Tibial artery (tissue), 4 donors: Measurements from ENCODE around the gene ERI3.

Experiments used
- DNase-seq, 2 donors: peaks; one replicate each; pipeline ENCODE4 v3.0.0-alpha.2; 2019
- H3K27ac ChIP-seq, 2 donors: fragments of 200-600 bp; sonication (generic) in 1 of 2; 1 replicate in 1 of 2; 2 replicates in 1 of 2; pipeline ENCODE4 v1.5.1; 2018 to 2019; ENCODE audit warnings: mild to moderate bottlenecking in 1 of 2
- H3K27me3 ChIP-seq, 2 donors: fragments of 200-600 bp; sonication (generic) in 1 of 2; one replicate each; pipeline versions ENCODE4 v1.5.1 to v1.6.0; 2016 to 2019
- H3K36me3 ChIP-seq, 3 donors: fragments of 200-600 bp; sonication (generic) in 2 of 3; one replicate each; pipeline ENCODE4 v1.5.1; 2016 to 2019; ENCODE audit warnings: mild to moderate bottlenecking in 2 of 3
- H3K4me1 ChIP-seq, 4 donors: fragments of 200-600 bp; sonication (generic) in 2 of 4; 1 replicate in 3 of 4; 2 replicates in 1 of 4; pipeline ENCODE4 v1.5.1; 2016 to 2019
- H3K4me3 ChIP-seq, 2 donors: fragments of 200-600 bp; sonication (generic) in 1 of 2; 1 replicate in 1 of 2; 2 replicates in 1 of 2; pipeline ENCODE4 v1.5.1; 2018 to 2019; ENCODE audit warnings: mild to moderate bottlenecking in 2 of 2
- H3K9me3 ChIP-seq, 3 donors: fragments of 200-600 bp; sonication (generic) in 1 of 3; one replicate each; pipeline ENCODE4 v1.5.1; 2016 to 2019
- CTCF ChIP-seq, 2 experiments: fragments of 200-600 bp in 1 of 2; fragments of 450-650 bp in 1 of 2; IDR thresholded peaks; one replicate each; pipeline ENCODE4 v1.5.1; 2017 to 2019; ENCODE audit warnings: antibody characterized with exemption in 2 of 2, mild to moderate bottlenecking in 1 of 2, moderate library complexity in 1 of 2
- intact Hi-C: fragments of 100-400 bp; cut with DNase I; formaldehyde crosslinking; loops from one replicate; pipeline ENCODE4 v1.15.0; 2023; ENCODE audit warnings: low total_unique reads

The ERI3 gene

DNA sequence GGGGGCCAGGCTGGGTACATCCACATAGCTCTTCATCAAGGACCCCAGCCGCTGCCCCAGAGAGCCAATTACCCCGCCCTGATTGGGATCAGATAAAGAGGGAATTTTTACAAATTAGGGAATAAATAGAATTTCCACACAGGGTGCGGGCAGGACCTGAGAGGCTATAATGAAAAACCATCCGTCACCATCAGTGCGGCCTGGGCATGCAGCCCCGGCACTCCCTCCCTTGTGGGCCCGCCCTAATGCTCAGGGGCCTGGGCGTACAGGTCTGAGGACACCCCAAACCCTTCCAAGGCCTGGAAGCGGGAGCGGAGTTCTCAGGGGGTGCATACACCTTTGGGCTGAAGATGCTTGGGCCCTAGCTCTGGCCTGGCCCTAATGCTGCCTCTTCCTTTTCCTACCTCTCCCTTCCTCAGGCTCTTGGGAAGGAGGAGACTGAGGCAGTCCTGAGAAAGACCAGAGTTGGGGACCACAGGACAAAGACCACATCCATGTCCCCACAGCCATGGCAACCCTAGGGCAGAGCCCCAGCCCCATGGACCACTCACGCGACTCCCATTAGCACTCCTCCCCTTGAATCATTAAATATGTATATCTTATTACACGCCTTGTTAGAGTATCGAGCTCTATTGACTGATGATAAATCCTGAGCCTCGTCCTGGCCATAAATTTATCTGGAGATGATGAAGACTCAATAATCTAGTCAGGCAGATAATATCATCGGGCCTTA is 125.5 kb downstream of the ERI3 start:
- no peaks in the 10 kb centered on the region for H3K27me3 ChIP-seq
- intact Hi-C loops = loop anchor here (10.0 kb wide), 1 partner anchor 265 kb away; no protein-coding TSS in a partner anchor
- no peaks in the 10 kb centered on the region for H3K9me3 ChIP-seq
- no peak for TF ChIP-seq CTCF (IDR thresholded peaks at IDR 0.05)
- no peak overlapping the region for H3K27ac ChIP-seq
- no peaks in the 10 kb centered on the region for H3K4me1 ChIP-seq
- no peak for DNase-seq
- H3K4me3 ChIP-seq = no peak overlapping the region
- H3K36me3 ChIP-seq = peaks cover 0 to 28% (median 0%) of the 10 kb centered on the region in 3 donors

- H3K4me1 ChIP-seq = no peaks in the 10 kb centered on the region
- TF ChIP-seq CTCF (IDR thresholded peaks at IDR 0.05) = no peak
- no peak for DNase-seq
- H3K27ac ChIP-seq = no peak overlapping the region
- H3K9me3 ChIP-seq = no peaks in the 10 kb centered on the region
- H3K27me3 ChIP-seq = no peaks in the 10 kb centered on the region
- H3K36me3 ChIP-seq = peaks cover 0 to 28% (median 0%) of the 10 kb centered on the region in 3 donors
- intact Hi-C loops = loop anchor here (10.0 kb wide), 1 partner anchor 267 kb away; no protein-coding TSS in a partner anchor
- no peak overlapping the region for H3K4me3 ChIP-seq
These were observed 126.8 kb downstream of the ERI3 start for GRCh38 chr1:44228218-44228617.

- Histone ChIP-seq H3K27ac (no peak overlapping the region), H3K4me1 (no peaks in the 10 kb centered on the region), H3K9me3 (no peaks in the 10 kb centered on the region), H3K27me3 (no peaks in the 10 kb centered on the region), H3K4me3 (no peak overlapping the region), H3K36me3 (peaks cover 0 to 31% (median 2%) of the 10 kb centered on the region in 3 donors)
- DNase-seq = no peak
- intact Hi-C loops = loop anchor here (10.0 kb wide), 1 partner anchor 268 kb away; no protein-coding TSS in a partner anchor
- TF ChIP-seq CTCF (IDR thresholded peaks at IDR 0.05) = no peak
These were observed 127.8 kb downstream of the ERI3 start for GRCh38 chr1:44227211-44227610.

- TF ChIP-seq CTCF (IDR thresholded peaks at IDR 0.05) = no peak
- DNase-seq = no peak
- Histone ChIP-seq H3K27me3 (no peaks in the 10 kb centered on the region), H3K9me3 (no peaks in the 10 kb centered on the region), H3K27ac (no peak overlapping the region), H3K36me3 (peaks cover 5 to 34% (median 16%) of the 10 kb centered on the region in 3 donors), H3K4me1 (no peaks in the 10 kb centered on the region), H3K4me3 (no peak overlapping the region)
- intact Hi-C loops = loop anchor here (10.0 kb wide), 1 partner anchor 269 kb away; no protein-coding TSS in a partner anchor
These were observed 129.3 kb downstream of the ERI3 start for GRCh38 chr1:44225761-44226160.

GRCh38 chr1:44223187-44223610 is 131.9 kb downstream of the ERI3 start:
- H3K9me3 ChIP-seq = no peaks in the 10 kb centered on the region
- H3K4me3 ChIP-seq = no peak overlapping the region
- no peaks in the 10 kb centered on the region for H3K27me3 ChIP-seq
- peaks cover 30 to 50% (median 41%) of the 10 kb centered on the region in 3 donors for H3K36me3 ChIP-seq
- DNase-seq = no peak
- no peak overlapping the region for H3K27ac ChIP-seq
- H3K4me1 ChIP-seq = no peaks in the 10 kb centered on the region
- intact Hi-C loops = loop anchor here (10.0 kb wide), 1 partner anchor 272 kb away; no protein-coding TSS in a partner anchor
- TF ChIP-seq CTCF (IDR thresholded peaks at IDR 0.05) = no peak
